HepG2 (cell line): ENCODE measurements around the gene CDKN1A.

Experiments used
- CHD2 ChIP-seq: IDR thresholded peaks from 2 replicates; pipeline ENCODE4 v1.6.1; 2011; ENCODE audit warnings: low read depth, low read length, improper control_type of control experiment
- MYNN ChIP-seq: sonication (generic); formaldehyde crosslinking; IDR thresholded peaks from 2 replicates; pipeline ENCODE4 v1.4.0; 2020; ENCODE audit warnings: mild to moderate bottlenecking, low read depth, missing genetic modification reagents
- POLR2AphosphoS5 ChIP-seq: IDR thresholded peaks from 2 replicates; pipeline ENCODE4 v1.6.1; 2012; ENCODE audit warnings: low read depth, low read length
- TF ChIP-seq, protein P1 (sequence below): sonication (generic); formaldehyde crosslinking; IDR thresholded peaks from 2 replicates; pipeline ENCODE4 v1.5.0; 2020; ENCODE audit warnings: mild to moderate bottlenecking, missing genetic modification reagents, moderate library complexity
- TF ChIP-seq, protein P2 (sequence below): sonication (generic); formaldehyde crosslinking; IDR thresholded peaks from 2 replicates; pipeline ENCODE4 v1.4.0; 2020; ENCODE audit warnings: missing genetic modification reagents, borderline replicate concordance

DNA sequence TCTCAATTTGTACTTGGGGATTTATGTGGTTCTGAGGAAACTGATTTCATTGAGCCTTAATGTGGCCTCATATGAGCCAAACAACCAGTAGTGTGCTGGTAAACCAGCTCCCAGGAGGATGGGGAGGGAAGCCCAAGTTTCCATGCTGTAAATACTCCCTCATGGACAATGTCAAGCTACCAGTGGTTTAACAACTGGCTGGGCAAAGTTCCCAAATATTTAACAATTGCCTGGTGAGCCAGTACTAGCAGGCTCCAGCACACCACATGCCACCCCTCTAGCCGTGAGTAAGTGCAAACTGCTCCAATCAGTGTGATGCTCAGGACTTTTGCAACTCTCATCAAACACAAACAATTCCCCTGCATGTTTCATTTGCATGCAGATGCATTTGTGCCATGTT is 19.2 kb upstream of the CDKN1A start:
- TF ChIP-seq CHD2 = no peak
- no peak for TF ChIP-seq POLR2AphosphoS5
- TF ChIP-seq MYNN (CRISPR knock-in tag) = no peak
- TF ChIP-seq, protein P1, sequence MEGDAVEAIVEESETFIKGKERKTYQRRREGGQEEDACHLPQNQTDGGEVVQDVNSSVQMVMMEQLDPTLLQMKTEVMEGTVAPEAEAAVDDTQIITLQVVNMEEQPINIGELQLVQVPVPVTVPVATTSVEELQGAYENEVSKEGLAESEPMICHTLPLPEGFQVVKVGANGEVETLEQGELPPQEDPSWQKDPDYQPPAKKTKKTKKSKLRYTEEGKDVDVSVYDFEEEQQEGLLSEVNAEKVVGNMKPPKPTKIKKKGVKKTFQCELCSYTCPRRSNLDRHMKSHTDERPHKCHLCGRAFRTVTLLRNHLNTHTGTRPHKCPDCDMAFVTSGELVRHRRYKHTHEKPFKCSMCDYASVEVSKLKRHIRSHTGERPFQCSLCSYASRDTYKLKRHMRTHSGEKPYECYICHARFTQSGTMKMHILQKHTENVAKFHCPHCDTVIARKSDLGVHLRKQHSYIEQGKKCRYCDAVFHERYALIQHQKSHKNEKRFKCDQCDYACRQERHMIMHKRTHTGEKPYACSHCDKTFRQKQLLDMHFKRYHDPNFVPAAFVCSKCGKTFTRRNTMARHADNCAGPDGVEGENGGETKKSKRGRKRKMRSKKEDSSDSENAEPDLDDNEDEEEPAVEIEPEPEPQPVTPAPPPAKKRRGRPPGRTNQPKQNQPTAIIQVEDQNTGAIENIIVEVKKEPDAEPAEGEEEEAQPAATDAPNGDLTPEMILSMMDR (CRISPR knock-in tag) = no peak
- TF ChIP-seq, protein P2, sequence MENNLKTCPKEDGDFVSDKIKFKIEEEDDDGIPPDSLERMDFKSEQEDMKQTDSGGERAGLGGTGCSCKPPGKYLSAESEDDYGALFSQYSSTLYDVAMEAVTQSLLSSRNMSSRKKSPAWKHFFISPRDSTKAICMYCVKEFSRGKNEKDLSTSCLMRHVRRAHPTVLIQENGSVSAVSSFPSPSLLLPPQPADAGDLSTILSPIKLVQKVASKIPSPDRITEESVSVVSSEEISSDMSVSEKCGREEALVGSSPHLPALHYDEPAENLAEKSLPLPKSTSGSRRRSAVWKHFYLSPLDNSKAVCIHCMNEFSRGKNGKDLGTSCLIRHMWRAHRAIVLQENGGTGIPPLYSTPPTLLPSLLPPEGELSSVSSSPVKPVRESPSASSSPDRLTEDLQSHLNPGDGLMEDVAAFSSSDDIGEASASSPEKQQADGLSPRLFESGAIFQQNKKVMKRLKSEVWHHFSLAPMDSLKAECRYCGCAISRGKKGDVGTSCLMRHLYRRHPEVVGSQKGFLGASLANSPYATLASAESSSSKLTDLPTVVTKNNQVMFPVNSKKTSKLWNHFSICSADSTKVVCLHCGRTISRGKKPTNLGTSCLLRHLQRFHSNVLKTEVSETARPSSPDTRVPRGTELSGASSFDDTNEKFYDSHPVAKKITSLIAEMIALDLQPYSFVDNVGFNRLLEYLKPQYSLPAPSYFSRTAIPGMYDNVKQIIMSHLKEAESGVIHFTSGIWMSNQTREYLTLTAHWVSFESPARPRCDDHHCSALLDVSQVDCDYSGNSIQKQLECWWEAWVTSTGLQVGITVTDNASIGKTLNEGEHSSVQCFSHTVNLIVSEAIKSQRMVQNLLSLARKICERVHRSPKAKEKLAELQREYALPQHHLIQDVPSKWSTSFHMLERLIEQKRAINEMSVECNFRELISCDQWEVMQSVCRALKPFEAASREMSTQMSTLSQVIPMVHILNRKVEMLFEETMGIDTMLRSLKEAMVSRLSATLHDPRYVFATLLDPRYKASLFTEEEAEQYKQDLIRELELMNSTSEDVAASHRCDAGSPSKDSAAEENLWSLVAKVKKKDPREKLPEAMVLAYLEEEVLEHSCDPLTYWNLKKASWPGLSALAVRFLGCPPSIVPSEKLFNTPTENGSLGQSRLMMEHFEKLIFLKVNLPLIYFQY (CRISPR knock-in tag) = no peak
